AG04450 (cell line): ENCODE data around the gene ST14. TPM values are rescaled to one million over a fixed set of nuclear protein-coding genes. Genes with fewer than 3 reads are reported as not detected.

Experiments
- CTCF ChIA-PET: fragments of 300-600, 350-600 bp; formaldehyde crosslinking; extraction: SDS; loops from one replicate; lab custom pipeline; 2022; ENCODE audit warnings: antibody characterized with exemption, inconsistent platforms; lab: Charles Lee
- POLR2A ChIA-PET: fragments of 350-600 bp; formaldehyde crosslinking; extraction: SDS; loops from one replicate; lab custom pipeline; 2021; ENCODE audit warnings: antibody characterized with exemption, inconsistent platforms; lab: Yijun Ruan, JAX
- DNase-seq: peaks from one replicate; pipeline ENCODE4 v3.0.0-alpha.2; 2011; ENCODE audit warnings: low read depth, low spot score
- H3K27ac ChIP-seq: one replicate; pipeline ENCODE4 v1.5.1; 2012; ENCODE audit warnings: low read depth, low read length, control low read depth
- H3K27me3 ChIP-seq: one replicate; pipeline ENCODE4 v1.6.0; 2012; ENCODE audit warnings: low read length; ENCODE audit not compliant: control insufficient read depth, insufficient read depth
- H3K4me3 ChIP-seq: 2 replicates; pipeline ENCODE4 v1.5.1; 2011; ENCODE audit warnings: mild to moderate bottlenecking, low read depth, low read length, control low read depth
- H3K9me3 ChIP-seq: 2 replicates; pipeline ENCODE4 v1.5.1; 2012; ENCODE audit warnings: low read length; ENCODE audit not compliant: control insufficient read depth, insufficient read depth
- polyA plus RNA-seq: library from polyadenylated mRNA; depleted of rRNA; stranded (reverse); fragments of >200 nt; gene quantifications from 2 replicates; pipeline ENCODE4 v1.2.3, GENCODE V29; 2011
- TF ChIP-seq, protein P1 (sequence below): IDR thresholded peaks from 2 replicates; pipeline ENCODE4 v1.5.1; 2011; ENCODE audit warnings: low read depth, low read length, control low read depth, inconsistent platforms

Gene ST14
- polyA plus RNA-seq, 1 experiment, result not detected

DNA sequence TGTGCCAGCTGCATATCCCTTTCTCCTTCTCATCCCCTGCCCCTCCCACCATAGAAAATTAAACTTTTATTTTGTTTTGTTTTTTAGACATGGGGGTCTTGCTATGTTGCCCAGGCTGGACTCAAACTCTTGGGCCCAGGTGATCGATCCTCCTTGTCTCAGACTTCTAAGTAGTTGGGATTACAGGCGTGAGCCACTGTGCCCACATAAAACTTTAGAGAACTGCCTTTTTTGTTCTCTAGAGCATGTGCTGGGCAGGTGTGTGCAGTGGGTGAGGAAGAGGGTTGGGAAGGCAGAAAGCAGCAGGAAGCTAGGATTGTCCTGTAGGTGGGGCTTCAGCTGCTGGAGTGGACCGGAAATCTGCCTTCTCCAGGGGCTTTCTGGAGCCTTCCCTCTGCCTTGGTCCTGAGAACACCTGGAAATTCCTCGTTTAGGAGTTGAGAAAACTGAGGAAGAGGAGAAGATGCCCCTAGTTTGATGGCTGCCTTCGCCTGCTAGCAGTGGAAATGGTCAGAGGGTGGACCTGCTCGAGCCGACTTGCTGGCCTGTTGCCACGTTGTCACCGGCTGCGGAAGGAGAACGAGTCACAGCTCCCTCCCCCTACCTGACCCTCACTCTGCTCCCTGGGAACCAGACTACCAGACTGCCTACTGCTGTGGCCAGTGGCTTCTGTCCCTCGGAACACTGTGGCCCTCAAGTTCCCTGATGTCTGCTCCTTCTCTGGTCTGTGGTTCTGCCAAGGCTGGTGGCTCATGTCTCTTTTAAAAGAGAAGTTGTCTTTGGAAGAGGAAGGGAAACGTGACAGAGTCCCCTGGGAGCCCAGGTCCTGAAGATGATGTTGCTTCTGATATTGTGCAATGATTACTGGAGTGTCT is 4.0 kb downstream of the ST14 start:
- H3K4me3 ChIP-seq, result no peak overlapping the region
- TF ChIP-seq, protein P1, sequence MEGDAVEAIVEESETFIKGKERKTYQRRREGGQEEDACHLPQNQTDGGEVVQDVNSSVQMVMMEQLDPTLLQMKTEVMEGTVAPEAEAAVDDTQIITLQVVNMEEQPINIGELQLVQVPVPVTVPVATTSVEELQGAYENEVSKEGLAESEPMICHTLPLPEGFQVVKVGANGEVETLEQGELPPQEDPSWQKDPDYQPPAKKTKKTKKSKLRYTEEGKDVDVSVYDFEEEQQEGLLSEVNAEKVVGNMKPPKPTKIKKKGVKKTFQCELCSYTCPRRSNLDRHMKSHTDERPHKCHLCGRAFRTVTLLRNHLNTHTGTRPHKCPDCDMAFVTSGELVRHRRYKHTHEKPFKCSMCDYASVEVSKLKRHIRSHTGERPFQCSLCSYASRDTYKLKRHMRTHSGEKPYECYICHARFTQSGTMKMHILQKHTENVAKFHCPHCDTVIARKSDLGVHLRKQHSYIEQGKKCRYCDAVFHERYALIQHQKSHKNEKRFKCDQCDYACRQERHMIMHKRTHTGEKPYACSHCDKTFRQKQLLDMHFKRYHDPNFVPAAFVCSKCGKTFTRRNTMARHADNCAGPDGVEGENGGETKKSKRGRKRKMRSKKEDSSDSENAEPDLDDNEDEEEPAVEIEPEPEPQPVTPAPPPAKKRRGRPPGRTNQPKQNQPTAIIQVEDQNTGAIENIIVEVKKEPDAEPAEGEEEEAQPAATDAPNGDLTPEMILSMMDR, result peak; percentile 11; the same call in 1 of the 2 replicates
- no peak overlapping the region for H3K27ac ChIP-seq
- no peaks in the 10 kb centered on the region for H3K9me3 ChIP-seq
- ChIA-PET POLR2A (no interaction called here), CTCF (no interaction called here)
- peaks cover 40% of the 10 kb centered on the region for H3K27me3 ChIP-seq
- no peak for DNase-seq

DNA sequence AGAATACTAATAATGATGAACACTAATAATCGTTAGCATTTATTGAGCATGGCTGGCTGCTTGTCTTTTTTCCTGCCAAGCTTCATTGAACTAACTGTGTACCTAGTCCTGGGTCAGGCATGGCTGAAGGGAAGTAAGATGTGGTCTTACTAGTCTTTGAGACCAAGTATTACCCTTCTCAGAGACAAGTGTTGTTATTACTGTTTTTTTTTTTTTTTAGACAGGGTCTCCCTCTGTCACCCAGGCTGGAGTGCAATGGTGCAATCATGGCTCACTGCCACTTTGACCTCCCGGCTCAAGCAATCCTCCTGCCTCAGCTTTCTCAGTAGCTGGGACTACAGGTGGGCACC is 4.6 kb downstream of the ST14 start:
- Histone ChIP-seq H3K27ac (no peak overlapping the region), H3K4me3 (no peak overlapping the region), H3K27me3 (peaks cover 34% of the 10 kb centered on the region), H3K9me3 (no peaks in the 10 kb centered on the region)
- CTCF ChIA-PET, result no interaction called here
- TF ChIP-seq, protein P1, result no peak
- no peak for DNase-seq
- POLR2A ChIA-PET, result no interaction called here

DNA sequence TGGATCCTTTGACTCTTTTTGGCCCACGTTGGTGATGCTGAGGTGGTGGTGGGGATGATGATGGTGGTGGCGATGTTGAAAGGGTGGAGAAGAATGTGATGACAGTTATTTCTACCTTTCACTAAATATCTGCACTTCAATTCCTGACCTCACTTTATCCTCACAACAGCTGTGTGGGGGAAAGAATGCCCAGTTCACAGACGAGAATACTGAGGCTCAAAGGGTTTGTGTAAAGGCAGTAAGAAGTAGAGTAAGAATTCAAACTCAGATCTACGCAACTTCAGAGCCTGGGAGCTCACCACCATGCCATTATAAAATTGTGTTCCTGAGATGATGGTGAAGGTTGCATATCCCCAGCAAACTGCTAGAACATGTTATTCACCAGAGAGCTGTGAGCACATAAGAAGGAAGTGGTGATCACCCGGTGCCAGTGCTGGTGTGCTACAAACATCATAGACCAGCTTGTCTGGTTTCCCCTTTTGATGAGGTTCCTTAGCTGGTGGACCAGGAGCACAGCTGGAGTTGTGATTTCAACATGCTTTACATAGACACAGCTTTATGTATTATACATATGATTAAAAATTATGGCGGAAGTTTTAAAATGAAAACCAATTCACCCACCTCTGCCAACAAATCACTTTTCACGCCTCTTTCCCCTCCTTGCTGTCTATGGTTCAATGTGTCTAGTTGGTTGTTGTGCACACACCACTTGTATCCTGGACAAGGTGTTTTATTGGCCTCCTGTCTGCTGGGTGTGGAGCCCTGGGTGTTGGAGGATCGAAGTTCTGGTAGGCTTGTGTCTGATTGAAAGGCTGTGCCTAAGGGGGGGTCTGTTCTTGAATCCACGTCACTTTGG is 6.2 kb downstream of the ST14 start:
- ChIA-PET POLR2A (interaction anchor here (0.6 kb wide), 1 partner anchor 34 kb away, joined by 3 read pairs; no protein-coding TSS in a partner anchor), CTCF (no interaction called here)
- peaks cover 3% of the 10 kb centered on the region for H3K9me3 ChIP-seq
- DNase-seq, result no peak
- H3K27me3 ChIP-seq, result peaks cover 22% of the 10 kb centered on the region
- H3K4me3 ChIP-seq, result no peak overlapping the region
- TF ChIP-seq, protein P1, result no peak
- H3K27ac ChIP-seq, result peak overlapping the region; percentile 12

DNA sequence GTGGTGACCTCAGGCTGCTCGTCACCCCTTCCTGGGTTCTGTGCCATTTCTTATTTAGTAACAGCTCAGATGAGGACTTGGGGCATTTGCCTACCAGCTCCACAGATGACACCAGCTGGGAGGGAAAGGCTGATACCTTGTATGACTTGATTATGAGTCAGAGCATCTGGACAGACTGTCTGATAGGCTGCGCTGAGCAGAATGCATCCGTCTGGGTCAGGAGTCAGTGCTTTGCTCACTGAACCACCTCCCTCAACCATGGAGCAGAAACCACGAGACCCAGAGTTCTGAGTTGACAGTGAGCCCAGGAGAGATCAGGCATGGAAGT is 6.8 kb downstream of the ST14 start:
- ChIA-PET POLR2A (interaction anchor here (0.6 kb wide), 1 partner anchor 34 kb away, joined by 3 read pairs; no protein-coding TSS in a partner anchor), CTCF (no interaction called here)
- no peak overlapping the region for H3K4me3 ChIP-seq
- H3K27ac ChIP-seq, result peak overlapping the region; percentile 24
- peaks cover 16% of the 10 kb centered on the region for H3K27me3 ChIP-seq
- peaks cover 3% of the 10 kb centered on the region for H3K9me3 ChIP-seq
- peak; percentile 86 for DNase-seq
- TF ChIP-seq, protein P1, result no peak

DNA sequence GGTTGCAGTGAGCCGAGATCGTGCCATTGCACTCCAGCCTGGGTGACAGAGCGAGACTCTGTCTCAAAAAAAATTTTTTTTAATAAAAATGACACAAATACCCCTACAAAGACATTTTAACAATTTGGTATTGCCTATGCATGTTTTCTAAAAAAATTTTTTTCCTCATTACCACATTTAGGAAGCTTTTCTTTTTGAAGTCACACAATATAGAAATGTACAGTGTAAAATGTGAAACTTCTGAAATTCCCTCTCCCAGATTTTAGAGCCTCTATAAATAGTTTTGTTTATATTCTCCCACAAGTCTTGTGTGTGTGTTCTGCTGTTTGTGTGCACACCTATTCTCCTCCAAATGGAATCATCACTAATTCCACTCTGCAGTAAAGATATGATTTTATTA is 7.6 kb downstream of the ST14 start:
- POLR2A ChIA-PET, result no interaction called here
- peaks cover 3% of the 10 kb centered on the region for H3K9me3 ChIP-seq
- no peak overlapping the region for H3K27ac ChIP-seq
- CTCF ChIA-PET, result no interaction called here
- peaks cover 9% of the 10 kb centered on the region for H3K27me3 ChIP-seq
- TF ChIP-seq, protein P1, result no peak
- no peak overlapping the region for H3K4me3 ChIP-seq
- DNase-seq, result no peak
